Activated B cell treated with CpG ODN at 0.5 μM for 24 hours (primary cell): ENCODE results near the gene IDH3A. TPM values are rescaled to one million over a fixed set of nuclear protein-coding genes. Genes with fewer than 3 reads are reported as not detected.

Source experiments
- ATAC-seq: fragments of 200-7000 bp; cut with Tn5 transposase; one replicate; pipeline ENCODE4 v1.10.0; 2021; ENCODE audit warnings: low read depth, mild to moderate bottlenecking, moderate library complexity
- CTCF ChIA-PET: fragments of 350-600 bp; sonication (Branson Sonifier 250); formaldehyde crosslinking; loops from one replicate; lab custom pipeline; 2021; ENCODE audit warnings: antibody characterized with exemption; lab: Charles Lee
- POLR2A ChIA-PET: fragments of 350-600 bp; sonication (Branson Sonifier 250); formaldehyde crosslinking; loops from one replicate; lab custom pipeline; 2021; ENCODE audit warnings: antibody characterized with exemption; lab: Charles Lee
- DNase-seq: peaks from one replicate; pipeline ENCODE4 v3.0.0; 2022
- H3K27ac Mint-ChIP-seq: one replicate; pipeline ENCODE4 v1.8.0; 2020; ENCODE audit warnings: mixed read lengths
- H3K27me3 Mint-ChIP-seq: one replicate; pipeline ENCODE4 v1.8.0; 2021; ENCODE audit warnings: mixed read lengths
- H3K36me3 Mint-ChIP-seq: one replicate; pipeline ENCODE4 v1.8.0; 2021; ENCODE audit warnings: low read depth, mixed read lengths
- H3K4me1 Mint-ChIP-seq: one replicate; pipeline ENCODE4 v1.8.0; 2021; ENCODE audit warnings: mixed read lengths
- H3K4me3 Mint-ChIP-seq: one replicate; pipeline ENCODE4 v1.8.0; 2020; ENCODE audit warnings: mild to moderate bottlenecking, mixed read lengths
- H3K9me3 Mint-ChIP-seq: one replicate; pipeline ENCODE4 v1.8.0; 2020; ENCODE audit warnings: mixed read lengths
- CTCF ChIP-seq: fragments of 200-600 bp; IDR thresholded peaks from one replicate; pipeline ENCODE4 v1.8.0; 2022; ENCODE audit warnings: antibody characterized with exemption, mild to moderate bottlenecking
- intact Hi-C: fragments of 100-400 bp; cut with micrococcal nuclease; formaldehyde crosslinking; loops from one replicate; pipeline ENCODE4 v1.15.1; 2024
- total RNA-seq: library from RNA; stranded (reverse); gene quantifications from 2 replicates; pipeline ENCODE4 v1.2.3, GENCODE V29; 2022

IDH3A gene
- total RNA-seq, 1 donor from 2014 or later, result 124 TPM

- H3K27me3 Mint-ChIP-seq, result peaks cover 2% of the 10 kb centered on the region
- H3K4me1 Mint-ChIP-seq, result no peaks in the 10 kb centered on the region
- ChIA-PET POLR2A (no interaction called here), CTCF (no interaction called here)
- H3K4me3 Mint-ChIP-seq, result no peak overlapping the region
- H3K36me3 Mint-ChIP-seq, result no peaks in the 10 kb centered on the region
- intact Hi-C loops, result no loop called here
- no peak for TF ChIP-seq CTCF
- ATAC-seq (no peak), DNase-seq (no peak)
- H3K9me3 Mint-ChIP-seq, result no peaks in the 10 kb centered on the region
- no peak overlapping the region for H3K27ac Mint-ChIP-seq
Measured at GRCh38 chr15:78220713-78221112, 71.6 kb downstream of the IDH3A start.

Other genes starting within 250 kb of the IDH3A start
- gene TBC1D2B, start 71.7 kb upstream of the IDH3A start, total RNA-seq, result 12.9 and 13.7 TPM in 2 replicates
- gene SH2D7, start 56.8 kb upstream of the IDH3A start, total RNA-seq, result not detected in 2 replicates
- gene CIB2, start 17.9 kb upstream of the IDH3A start, total RNA-seq, result 3.5 and 3.7 TPM in 2 replicates
- 0.07 and 0.15 TPM in 2 replicates for gene ACSBG1, start 85.2 kb downstream of the IDH3A start, total RNA-seq
- 18.8 and 22.3 TPM in 2 replicates for gene DNAJA4, start 115.2 kb downstream of the IDH3A start, total RNA-seq
- gene SKIC8, start 150.2 kb downstream of the IDH3A start, total RNA-seq, result 43.2 and 46.0 TPM in 2 replicates
- gene CRABP1, start 191.0 kb downstream of the IDH3A start, total RNA-seq, result not detected in 2 replicates